Neural progenitor cell (in vitro differentiated cells): ENCODE results near the gene RAET1E.

Experiments used
- EZH2 ChIP-seq: fragments of 200-600 bp; sonication (generic); IDR thresholded peaks from 2 replicates; pipeline ENCODE4 v1.6.1; 2017; ENCODE audit warnings: antibody characterized with exemption, mild to moderate bottlenecking, moderate library complexity
- EZH2phosphoT487 ChIP-seq: fragments of 200-600 bp; sonication (generic); IDR thresholded peaks from 2 replicates; pipeline ENCODE4 v1.6.1; 2017; ENCODE audit warnings: antibody characterized with exemption
- TF ChIP-seq, protein P1 (sequence below): fragments of 200-600 bp; sonication (generic); IDR thresholded peaks from 2 replicates; pipeline ENCODE4 v1.5.1; 2017; ENCODE audit warnings: antibody characterized with exemption, mild to moderate bottlenecking

DNA sequence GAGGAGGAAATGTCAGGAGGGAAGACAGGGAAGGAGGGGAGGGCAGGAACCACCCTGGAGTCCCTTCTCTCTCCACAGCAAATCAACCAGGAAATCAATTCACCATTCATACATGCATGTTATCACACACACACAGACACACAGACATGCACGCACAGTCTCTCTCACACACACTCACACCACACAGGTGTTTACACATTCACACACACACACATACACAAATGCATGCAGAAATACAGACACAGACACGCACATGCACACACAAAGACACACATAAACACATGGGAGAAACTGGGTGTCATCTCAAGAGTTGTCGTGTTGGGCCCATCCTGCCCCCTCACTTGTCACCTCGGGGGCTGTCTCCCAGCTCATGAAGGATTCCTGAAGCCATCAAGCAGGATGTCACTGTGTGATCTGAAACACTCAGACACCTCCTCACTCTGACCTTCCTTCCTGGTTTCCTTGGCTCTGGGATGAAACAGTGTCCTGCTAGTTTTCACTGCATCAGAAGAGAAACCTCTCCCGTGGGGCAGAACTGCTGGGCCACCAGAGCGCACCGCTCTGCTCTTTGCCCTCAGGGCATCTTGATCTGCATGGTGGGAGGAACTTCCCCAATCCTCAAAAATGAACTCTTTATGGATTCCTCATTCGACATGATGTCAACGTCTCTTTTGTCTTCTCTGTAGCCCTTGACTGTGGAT is 15.8 kb upstream of the RAET1E start:
- TF ChIP-seq, protein P1, sequence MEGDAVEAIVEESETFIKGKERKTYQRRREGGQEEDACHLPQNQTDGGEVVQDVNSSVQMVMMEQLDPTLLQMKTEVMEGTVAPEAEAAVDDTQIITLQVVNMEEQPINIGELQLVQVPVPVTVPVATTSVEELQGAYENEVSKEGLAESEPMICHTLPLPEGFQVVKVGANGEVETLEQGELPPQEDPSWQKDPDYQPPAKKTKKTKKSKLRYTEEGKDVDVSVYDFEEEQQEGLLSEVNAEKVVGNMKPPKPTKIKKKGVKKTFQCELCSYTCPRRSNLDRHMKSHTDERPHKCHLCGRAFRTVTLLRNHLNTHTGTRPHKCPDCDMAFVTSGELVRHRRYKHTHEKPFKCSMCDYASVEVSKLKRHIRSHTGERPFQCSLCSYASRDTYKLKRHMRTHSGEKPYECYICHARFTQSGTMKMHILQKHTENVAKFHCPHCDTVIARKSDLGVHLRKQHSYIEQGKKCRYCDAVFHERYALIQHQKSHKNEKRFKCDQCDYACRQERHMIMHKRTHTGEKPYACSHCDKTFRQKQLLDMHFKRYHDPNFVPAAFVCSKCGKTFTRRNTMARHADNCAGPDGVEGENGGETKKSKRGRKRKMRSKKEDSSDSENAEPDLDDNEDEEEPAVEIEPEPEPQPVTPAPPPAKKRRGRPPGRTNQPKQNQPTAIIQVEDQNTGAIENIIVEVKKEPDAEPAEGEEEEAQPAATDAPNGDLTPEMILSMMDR, result no peak
- TF ChIP-seq EZH2phosphoT487 (no peak), EZH2 (no peak)
